Endodermal cell (in vitro differentiated cells): ENCODE measurements around the gene MGAT5. TPM values are rescaled to one million over a fixed set of nuclear protein-coding genes. Genes with fewer than 3 reads are reported as not detected.

Experiments
- DNase-seq: peaks from one replicate; pipeline ENCODE4 v3.0.0-alpha.2; 2017
- H3K27ac ChIP-seq: 2 replicates; pipeline ENCODE4 v1.5.1; 2013; ENCODE audit warnings: mild to moderate bottlenecking, low read depth, low read length, moderate library complexity
- H3K27me3 ChIP-seq: 2 replicates; pipeline ENCODE4 v1.6.1; 2013; ENCODE audit warnings: mild to moderate bottlenecking, low read length, moderate library complexity; ENCODE audit not compliant: insufficient read depth, control insufficient read depth, poor library complexity, severe bottlenecking
- H3K36me3 ChIP-seq: 2 replicates; pipeline ENCODE4 v1.7.0; 2013; ENCODE audit warnings: mild to moderate bottlenecking, low read length, moderate library complexity; ENCODE audit not compliant: control insufficient read depth, insufficient read depth
- H3K4me1 ChIP-seq: one replicate; pipeline ENCODE4 v1.7.0; 2013; ENCODE audit warnings: low read length; ENCODE audit not compliant: control insufficient read depth, insufficient read depth
- H3K4me3 ChIP-seq: 2 replicates; pipeline ENCODE4 v1.5.1; 2013; ENCODE audit warnings: mild to moderate bottlenecking, low read length, moderate library complexity
- H3K9ac ChIP-seq: 2 replicates; pipeline ENCODE4 v1.6.1; 2013; ENCODE audit warnings: mild to moderate bottlenecking, low read length, moderate library complexity; ENCODE audit not compliant: poor library complexity, severe bottlenecking; ENCODE audit errors: extremely low read depth
- H3K9me3 ChIP-seq: 2 replicates; pipeline ENCODE4 v1.6.1; 2013; ENCODE audit warnings: mild to moderate bottlenecking, low read length, moderate library complexity; ENCODE audit not compliant: control insufficient read depth
- H3K27ac Mint-ChIP-seq: 2 replicates; pipeline ENCODE4 v1.8.0; 2020; ENCODE audit warnings: mixed read lengths
- H3K27me3 Mint-ChIP-seq: 2 replicates; pipeline ENCODE4 v1.8.0; 2021; ENCODE audit warnings: mild to moderate bottlenecking, mixed read lengths; ENCODE audit not compliant: insufficient read depth
- H3K36me3 Mint-ChIP-seq: 2 replicates; pipeline ENCODE4 v1.8.0; 2020; ENCODE audit warnings: low read depth, mixed read lengths
- H3K4me1 Mint-ChIP-seq: 2 replicates; pipeline ENCODE4 v1.8.0; 2020; ENCODE audit warnings: mixed read lengths
- H3K4me3 Mint-ChIP-seq: 2 replicates; pipeline ENCODE4 v1.8.0; 2020; ENCODE audit warnings: mild to moderate bottlenecking, moderate library complexity, mixed read lengths
- H3K9me3 Mint-ChIP-seq: 2 replicates; pipeline ENCODE4 v1.8.0; 2020; ENCODE audit warnings: mild to moderate bottlenecking, mixed read lengths
- CTCF ChIP-seq: fragments of 200-600 bp; sonication (generic); conservative IDR thresholded peaks from 2 replicates; pipeline ENCODE4 v1.5.0; 2021; ENCODE audit warnings: antibody characterized with exemption, mild to moderate bottlenecking
- WGBS, 2 experiments: methylation state at CpG; one replicate each; pipeline versions ENCODE4 v1.1.5 to v1.1.7; 2013; ENCODE audit warnings: missing lambda C conversion rate in 2 of 2, mixed read lengths in 1 of 2; ENCODE audit not compliant: insufficient coverage in 1 of 2, insufficient read length in 1 of 2; 5-methylcytosine and 5-hydroxymethylcytosine counted together
- total RNA-seq, 2 donors: library from RNA; stranded (reverse); fragmentation: NEBNext Ultra II Directional in 1 of 2; extraction: Animal tissue kit (Norgen Biotek cat#: 25700) in 1 of 2; gene quantifications; 2 replicates in 1 of 2; 3 replicates in 1 of 2; pipeline ENCODE4 v1.2.1, GENCODE V29; 2021

MGAT5 gene
- total RNA-seq, 2 donors from 2014 or later: 57.2 to 78.4 TPM

GRCh38 chr2:134408386-134408785 is 154.5 kb downstream of the MGAT5 start:
- no peak overlapping the region for H3K9ac ChIP-seq
- Mint-ChIP-seq H3K4me3 (no peak overlapping the region), H3K27ac (no peak overlapping the region), H3K9me3 (no peaks in the 10 kb centered on the region), H3K36me3 (peaks cover 6% of the 10 kb centered on the region), H3K4me1 (peaks cover 2% of the 10 kb centered on the region), H3K27me3 (no peaks in the 10 kb centered on the region)
- no peak overlapping the region for H3K27ac ChIP-seq
- H3K4me3 ChIP-seq: no peak overlapping the region
- H3K36me3 ChIP-seq: no peaks in the 10 kb centered on the region
- WGBS, 2 experiments: 87% methylated on average over 3 of the region's 3 CpGs; no CpG with 5 or more reads in 1 of the 2 experiments
- DNase-seq: no peak
- H3K9me3 ChIP-seq: no peaks in the 10 kb centered on the region
- H3K27me3 ChIP-seq: no peaks in the 10 kb centered on the region
- TF ChIP-seq CTCF: no peak
- no peaks in the 10 kb centered on the region for H3K4me1 ChIP-seq

DNA sequence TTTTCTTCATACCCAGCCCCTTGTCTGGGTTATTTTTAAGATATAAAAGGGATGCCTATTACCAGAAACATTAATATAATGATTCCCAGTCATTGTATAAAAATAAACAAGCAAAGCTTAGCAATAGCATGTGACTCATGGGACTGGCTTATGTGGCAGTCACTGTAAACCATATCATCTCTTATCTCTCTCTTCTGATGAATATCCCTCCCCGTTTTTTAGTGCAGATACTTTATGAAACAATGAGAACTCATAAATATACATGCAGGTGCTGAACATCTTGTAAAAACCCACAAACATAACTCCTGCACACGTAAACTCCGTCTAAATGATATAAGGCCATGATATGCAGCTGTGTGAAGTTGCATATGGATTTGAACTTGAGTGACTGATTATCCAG is 154.9 kb downstream of the MGAT5 start:
- Histone ChIP-seq H3K9ac (no peak overlapping the region), H3K4me1 (no peaks in the 10 kb centered on the region), H3K4me3 (no peak overlapping the region), H3K27me3 (no peaks in the 10 kb centered on the region), H3K27ac (no peak overlapping the region), H3K9me3 (no peaks in the 10 kb centered on the region), H3K36me3 (no peaks in the 10 kb centered on the region)
- H3K27ac Mint-ChIP-seq: no peak overlapping the region
- H3K9me3 Mint-ChIP-seq: no peaks in the 10 kb centered on the region
- H3K27me3 Mint-ChIP-seq: no peaks in the 10 kb centered on the region
- 93% methylated on average over 3 of the region's 3 CpGs; no CpG with 5 or more reads in 1 of the 2 experiments for WGBS, 2 experiments
- DNase-seq: no peak
- no peak overlapping the region for H3K4me3 Mint-ChIP-seq
- H3K36me3 Mint-ChIP-seq: peaks cover 2% of the 10 kb centered on the region
- no peak for TF ChIP-seq CTCF
- H3K4me1 Mint-ChIP-seq: peaks cover 2% of the 10 kb centered on the region

GRCh38 chr2:134410006-134410405 is 156.1 kb downstream of the MGAT5 start:
- Mint-ChIP-seq H3K4me1 (peaks cover 2% of the 10 kb centered on the region), H3K4me3 (no peak overlapping the region), H3K27ac (no peak overlapping the region), H3K36me3 (no peaks in the 10 kb centered on the region), H3K9me3 (no peaks in the 10 kb centered on the region), H3K27me3 (no peaks in the 10 kb centered on the region)
- 89 to 95% methylated on average over 1 to 2 of the region's 2 CpGs for WGBS, 2 experiments
- Histone ChIP-seq H3K9me3 (no peaks in the 10 kb centered on the region), H3K27ac (no peak overlapping the region), H3K9ac (no peak overlapping the region), H3K4me1 (no peaks in the 10 kb centered on the region), H3K27me3 (no peaks in the 10 kb centered on the region), H3K36me3 (no peaks in the 10 kb centered on the region), H3K4me3 (no peak overlapping the region)
- TF ChIP-seq CTCF: no peak
- DNase-seq: no peak
